ENCODE results near the gene EEPD1.

EEPD1 gene

GRCh38 chr7:36262309-36263094, 109.4 kb downstream of the EEPD1 start:
- DNase-seq, result no peak

- DNase-seq, result no peak
These were observed 110.0 kb downstream of the EEPD1 start for GRCh38 chr7:36263095-36263484.

GRCh38 chr7:36264123-36264801, 111.2 kb downstream of the EEPD1 start:
- no peak for DNase-seq

- DNase-seq, result no peak
These were observed 112.0 kb downstream of the EEPD1 start for GRCh38 chr7:36264913-36265516.

- no peak for DNase-seq
These were observed 112.6 kb downstream of the EEPD1 start for GRCh38 chr7:36265680-36266079.

GRCh38 chr7:36266190-36266589, 113.1 kb downstream of the EEPD1 start:
- DNase-seq, result no peak

- no peak for DNase-seq
These were observed 113.6 kb downstream of the EEPD1 start for GRCh38 chr7:36266683-36267082.

- no peak for DNase-seq
These were observed 119.1 kb downstream of the EEPD1 start for GRCh38 chr7:36272211-36272566.

- no peak for DNase-seq
These were observed 119.7 kb downstream of the EEPD1 start for GRCh38 chr7:36272567-36273269.

- DNase-seq, result no peak
These were observed 120.8 kb downstream of the EEPD1 start for GRCh38 chr7:36273836-36274235.

- DNase-seq, result no peak
These were observed 122.8 kb downstream of the EEPD1 start for GRCh38 chr7:36275735-36276284.

GRCh38 chr7:36276428-36277248, 123.6 kb downstream of the EEPD1 start:
- no peak for DNase-seq

GRCh38 chr7:36277249-36277542, 124.1 kb downstream of the EEPD1 start:
- no peak for DNase-seq

- no peak for DNase-seq
These were observed 125.1 kb downstream of the EEPD1 start for GRCh38 chr7:36278069-36278619.

- DNase-seq, result no peak
These were observed 125.6 kb downstream of the EEPD1 start for GRCh38 chr7:36278620-36279172.

GRCh38 chr7:36279200-36279925, 126.3 kb downstream of the EEPD1 start:
- no peak for DNase-seq

GRCh38 chr7:36279926-36280315, 126.9 kb downstream of the EEPD1 start:
- DNase-seq, result no peak

- DNase-seq, result peak; percentile 15
These were observed 128.1 kb downstream of the EEPD1 start for GRCh38 chr7:36280840-36281812.

GRCh38 chr7:36281945-36282717, 129.1 kb downstream of the EEPD1 start:
- no peak for DNase-seq

All from NCI-H1436 treated with DMSO at 0.1 percent for 48 hours (cell line).